GM12878 (cell line): ENCODE data around the gene SLC25A45. TPM values are rescaled to one million over a fixed set of nuclear protein-coding genes. Genes with fewer than 3 reads are reported as not detected.

Source experiments
- ATAC-seq: fragments of 200-7000 bp; cut with Tn5 transposase; 3 replicates; pipeline ENCODE4 v1.9.1; 2020; ENCODE audit warnings: mild to moderate bottlenecking, moderate library complexity
- BruUV-seq: library from RNA; stranded (reverse); fragments of 400-500 nt; replicated peaks from 2 replicates; lab custom pipeline; 2021; lab: Mats Ljungman, UMichigan
- CTCF ChIA-PET: fragments of 300-600 bp; sonication (Branson Sonifier 250); formaldehyde crosslinking; extraction: SDS; loops from one replicate; lab custom pipeline; 2021; ENCODE audit warnings: inconsistent platforms; lab: Yijun Ruan, JAX
- POLR2A ChIA-PET: fragments of 350-600 bp; formaldehyde crosslinking; extraction: SDS; loops from one replicate; lab custom pipeline; 2021; ENCODE audit warnings: inconsistent platforms; lab: Charles Lee
- RAD21 ChIA-PET: fragments of 300-600 bp; sonication (Branson Sonifier 250); formaldehyde crosslinking; loops from one replicate; lab custom pipeline; 2023; ENCODE audit warnings: antibody characterized with exemption; ENCODE audit not compliant: unreplicated experiment; lab: Charles Lee
- SMC1A ChIA-PET: fragments of 300-600 bp; sonication (Branson Sonifier 250); formaldehyde crosslinking; loops from one replicate; lab custom pipeline; 2023; ENCODE audit not compliant: unreplicated experiment, uncharacterized antibody; lab: Charles Lee
- DNase-seq: peaks from one replicate; pipeline ENCODE4 v3.0.0-alpha.2; 2011; ENCODE audit warnings: low read depth, low spot score
- FAIRE-seq: peaks from 3 replicates; lab custom pipeline; 2011; peaks lifted over from hg19 to GRCh38; lab: Jason Lieb, UNC
- H2AFZ ChIP-seq: 2 replicates; pipeline ENCODE4 v1.6.0; 2011; ENCODE audit warnings: low read depth, low read length, control low read depth; ENCODE audit not compliant: control insufficient read depth
- H3K27ac ChIP-seq: 2 replicates; pipeline ENCODE4 v1.5.1; 2011; ENCODE audit warnings: control low read depth; ENCODE audit not compliant: control insufficient read depth, insufficient read depth
- H3K27me3 ChIP-seq, 2 experiments: replicated peaks in 1 of 2; 2 replicates each; pipeline versions ENCODE4 v1.6.0 to v1.6.1; 2011; ENCODE audit warnings: low read length in 1 of 2; ENCODE audit not compliant: control insufficient read depth in 2 of 2, insufficient read depth in 2 of 2
- H3K36me3 ChIP-seq, 2 experiments: 2 replicates each; pipeline ENCODE4 v1.5.1; 2011; ENCODE audit warnings: low read length in 1 of 2; ENCODE audit not compliant: control insufficient read depth in 2 of 2, insufficient read depth in 2 of 2
- H3K4me1 ChIP-seq: 2 replicates; pipeline ENCODE4 v1.6.1; 2011; ENCODE audit warnings: mild to moderate bottlenecking, low read length, moderate library complexity, mixed read lengths; ENCODE audit not compliant: control insufficient read depth, insufficient read depth
- H3K4me2 ChIP-seq: 2 replicates; pipeline ENCODE4 v1.6.0; 2011; ENCODE audit warnings: control low read depth; ENCODE audit not compliant: control insufficient read depth, insufficient read depth
- H3K4me3 ChIP-seq: fragments of 200-600 bp; sonication (generic); 2 replicates; pipeline ENCODE4 v1.5.1; 2016
- H3K79me2 ChIP-seq: 2 replicates; pipeline ENCODE4 v1.6.0; 2011; ENCODE audit warnings: low read length; ENCODE audit not compliant: control insufficient read depth, insufficient read depth
- H3K9ac ChIP-seq: 2 replicates; pipeline ENCODE4 v1.8.0; 2011; ENCODE audit warnings: low read length, control low read depth, mixed read lengths; ENCODE audit not compliant: control insufficient read depth, insufficient read depth
- H3K9me3 ChIP-seq: replicated peaks from 3 replicates; pipeline ENCODE4 v1.5.1; 2011; ENCODE audit warnings: mild to moderate bottlenecking, low read length; ENCODE audit not compliant: control insufficient read depth, insufficient read depth
- H4K20me1 ChIP-seq: 2 replicates; pipeline ENCODE4 v1.6.0; 2011; ENCODE audit not compliant: control insufficient read depth, insufficient read depth
- ESRRA ChIP-seq: IDR thresholded peaks from 2 replicates; pipeline ENCODE4 v1.6.1; 2012; ENCODE audit warnings: mild to moderate bottlenecking, low read length, improper control_type of control experiment
- FOXK2 ChIP-seq: fragments of 450-650 bp; IDR thresholded peaks from 2 replicates; pipeline ENCODE4 v1.6.1; 2017; ENCODE audit warnings: mild to moderate bottlenecking, moderate library complexity
- IKZF1 ChIP-seq: fragments of 450-650 bp; conservative IDR thresholded peaks from 2 replicates; pipeline ENCODE4 v1.6.1; 2017; ENCODE audit warnings: antibody characterized with exemption, mild to moderate bottlenecking
- JUND ChIP-seq: IDR thresholded peaks from 2 replicates; pipeline ENCODE4 v1.6.1; 2012; ENCODE audit warnings: low read depth, mild to moderate bottlenecking, low read length, improper control_type of control experiment, moderate library complexity
- MYB ChIP-seq: fragments of 150-350 bp; IDR thresholded peaks from 2 replicates; pipeline ENCODE4 v1.6.1; 2014; ENCODE audit warnings: mild to moderate bottlenecking, low read depth, low read length, borderline replicate concordance
- POU2F2 ChIP-seq: IDR thresholded peaks from 3 replicates; pipeline ENCODE4 v1.6.1; 2011; ENCODE audit warnings: low read depth, mild to moderate bottlenecking, low read length, borderline replicate concordance
- RB1 ChIP-seq: fragments of 450-650 bp; formaldehyde crosslinking; IDR thresholded peaks from 2 replicates; pipeline ENCODE4 v1.6.1; 2017; ENCODE audit warnings: mild to moderate bottlenecking, borderline replicate concordance
- SREBF2 ChIP-seq: IDR thresholded peaks from 2 replicates; pipeline ENCODE4 v1.6.1; 2012; ENCODE audit warnings: mild to moderate bottlenecking, low read length
- TBL1XR1 ChIP-seq: IDR thresholded peaks from 2 replicates; pipeline ENCODE4 v1.6.1; 2012; ENCODE audit warnings: low read depth, low read length, improper control_type of control experiment
- TCF7 ChIP-seq: IDR thresholded peaks from 2 replicates; pipeline ENCODE4 v1.6.1; 2014; ENCODE audit warnings: antibody characterized with exemption, borderline replicate concordance
- WGBS: methylation state at CpG from one replicate; pipeline ENCODE4 v1.1.6; 2016; ENCODE audit warnings: low lambda C conversion rate; ENCODE audit not compliant: insufficient replicate concordance, insufficient coverage; ENCODE audit errors: missing lambda C conversion rate; 5-methylcytosine and 5-hydroxymethylcytosine counted together
- in situ Hi-C: fragments of 300-500 bp; cut with MboI; formaldehyde crosslinking; loops from 9 replicates; pipeline ENCODE4 v1.14.3; 2018; ENCODE audit warnings: mixed read lengths
- intact Hi-C: fragments of 100-400 bp; cut with micrococcal nuclease; formaldehyde crosslinking; loops from one replicate; pipeline ENCODE4 v1.14.2; 2022; ENCODE audit not compliant: unreplicated experiment
- polyA plus RNA-seq, 11 experiments: library from polyadenylated mRNA; depleted of rRNA in 4 of 11; unstranded in 6 of 11; stranded (reverse) in 5 of 11; fragments of >200 nt; fragmentation: Nextera tagmentation in 4 of 11; fragmentation: Illumina TruSeq in 1 of 11; extraction: Ambion mirVana in 4 of 11; extraction: Trizol in 1 of 11; gene quantifications; 1 replicate in 1 of 11; 2 replicates in 10 of 11; pipeline versions ENCODE4 v1.2.1 to v1.2.3, GENCODE V29; 2011 to 2016; ENCODE audit warnings: inconsistent platforms in 2 of 11, missing spikeins in 2 of 11, low read depth in 1 of 11
- total RNA-seq, 4 experiments: library from RNA; depleted of rRNA in 3 of 4; stranded (reverse); fragments of >200 nt in 3 of 4; fragmentation: Illumina TruSeq in 1 of 4; extraction: Trizol in 1 of 4; gene quantifications; 2 replicates each; pipeline versions ENCODE4 v1.2.1 to v1.2.3, GENCODE V29; 2013 to 2021
- TF ChIP-seq, protein P1 (sequence below): fragments of 450-650 bp; IDR thresholded peaks from 2 replicates; pipeline ENCODE4 v1.6.1; 2017; ENCODE audit warnings: low read depth, mild to moderate bottlenecking, moderate library complexity
- TF ChIP-seq, protein P2 (sequence below): fragments of 450-650 bp; IDR thresholded peaks from 2 replicates; pipeline ENCODE4 v1.6.1; 2017; ENCODE audit warnings: mild to moderate bottlenecking

The SLC25A45 gene
- total and polyA plus RNA-seq, 10 of the 15 experiments (the other 5 are each of a cell fraction or from before 2014, with no cell fraction given), result 4.1 to 35.2 (median 20.3) TPM

DNA sequence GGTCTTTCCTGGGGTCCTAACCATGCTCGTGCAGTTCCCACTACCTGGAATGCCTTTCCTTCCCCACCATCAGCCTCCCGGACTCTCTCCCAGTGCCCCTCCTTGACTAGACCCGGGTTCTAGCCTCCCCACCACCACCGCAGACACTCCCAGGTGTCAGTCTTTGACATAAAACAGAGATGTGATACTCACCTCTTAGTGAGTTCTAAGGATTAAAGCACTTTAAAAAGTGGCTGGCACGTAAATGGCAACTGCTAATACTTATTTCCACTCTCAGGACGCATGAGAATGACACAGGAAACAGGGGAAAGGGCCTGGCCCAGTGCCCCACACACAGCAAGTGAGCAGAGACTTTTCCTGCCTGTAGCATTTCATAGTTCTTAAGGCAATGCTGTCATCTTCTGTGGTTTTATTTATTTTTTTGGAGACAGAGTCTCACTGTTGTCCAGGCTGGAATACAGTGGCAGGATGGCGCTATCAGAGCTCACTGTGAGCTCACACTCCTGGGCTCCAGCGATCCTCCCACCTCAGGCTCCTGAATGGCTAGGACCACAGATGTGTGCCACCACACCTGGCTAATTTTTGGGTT, 1.9 kb upstream of the SLC25A45 start:
- POLR2A ChIA-PET, result interaction anchor here (0.9 to 1.6 kb wide), 6 partner anchors 32 to 113 kb away, joined by 3 to 5 read pairs (median 4); no protein-coding TSS in a partner anchor
- H3K4me1 ChIP-seq, result peaks cover 56% of the 10 kb centered on the region
- H3K79me2 ChIP-seq, result peaks cover 45% of the 10 kb centered on the region
- SMC1A ChIA-PET, result interaction anchor here (1.0 to 4.1 kb wide), 8 partner anchors 18 to 204 kb away, joined by 3 to 20 read pairs (median 6); partner anchors contain the start of gene DPF2
- H3K36me3 ChIP-seq, result no peaks in the 10 kb centered on the region; a peak in 1 of 4 replicates
- no peaks in the 10 kb centered on the region for H3K9me3 ChIP-seq
- TF ChIP-seq RB1 (no peak), IKZF1 (no peak)
- no peak overlapping the region for H3K9ac ChIP-seq
- DNase-seq (no peak), FAIRE-seq (no peak), ATAC-seq (no peak)
- H2AFZ ChIP-seq, result no peak overlapping the region
- no peaks in the 10 kb centered on the region for H3K27me3 ChIP-seq
- H4K20me1 ChIP-seq, result no peaks in the 10 kb centered on the region; the same call in 1 of the 2 replicates
- in situ Hi-C loops (no loop called here), intact Hi-C loops (loop anchor here (5.0 kb wide), 1 partner anchor 113 kb away; the partner anchor contains the start of gene MALAT1)
- 85% methylated on average over 8 of the region's 8 CpGs for WGBS
- no peak overlapping the region for H3K4me2 ChIP-seq
- CTCF ChIA-PET, result interaction anchor here (0.6 to 1.2 kb wide), 4 partner anchors 31 to 484 kb away, joined by 3 to 4 read pairs (median 4); no protein-coding TSS in a partner anchor
- RAD21 ChIA-PET, result interaction anchor here (0.6 to 1.3 kb wide), 2 partner anchors 19 to 32 kb away, joined by 3 to 5 read pairs; no protein-coding TSS in a partner anchor
- H3K4me3 ChIP-seq, result no peak overlapping the region
- BruUV-seq, result no TSS peak
- H3K27ac ChIP-seq, result peak overlapping the region; percentile 68

DNA sequence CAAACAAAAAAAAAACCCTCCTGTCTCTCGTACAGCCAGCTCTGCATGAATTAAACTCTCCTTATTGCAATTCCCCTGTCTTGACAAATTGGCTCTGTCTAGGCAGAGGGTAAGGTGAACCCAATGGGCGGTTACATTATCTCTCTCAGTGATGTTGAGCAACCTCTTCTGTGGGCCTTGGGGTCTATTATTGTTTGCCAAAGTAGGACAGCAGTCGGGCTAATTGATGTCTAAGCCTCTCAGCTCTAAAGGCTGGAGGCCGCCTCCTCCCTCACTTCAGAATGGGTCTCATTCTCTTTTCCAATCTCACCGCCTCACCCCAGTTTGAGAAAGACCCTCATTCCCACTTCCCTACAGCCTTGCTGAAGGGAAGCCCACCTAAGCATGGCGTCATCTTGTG, 1.3 kb upstream of the SLC25A45 start:
- ChIA-PET CTCF (interaction anchor here (0.6 to 1.5 kb wide), 6 partner anchors 8 to 483 kb away, joined by 3 to 4 read pairs (median 4); no protein-coding TSS in a partner anchor), RAD21 (interaction anchor here (1.2 to 3.4 kb wide), 3 partner anchors 33 to 126 kb away, joined by 3 to 23 read pairs (median 3); no protein-coding TSS in a partner anchor), POLR2A (interaction anchor here (0.6 to 1.7 kb wide), 9 partner anchors 30 to 119 kb away, joined by 3 to 8 read pairs (median 4); partner anchors contain the start of gene MALAT1), SMC1A (interaction anchor here (1.0 to 4.1 kb wide), 5 partner anchors 19 to 205 kb away, joined by 3 to 20 read pairs (median 7); no protein-coding TSS in a partner anchor)
- 98% methylated on average over 6 of the region's 6 CpGs for WGBS
- H3K4me1 ChIP-seq, result peaks cover 55% of the 10 kb centered on the region
- in situ Hi-C loops, result no loop called here
- no peaks in the 10 kb centered on the region for H3K9me3 ChIP-seq
- no peak overlapping the region for H2AFZ ChIP-seq
- H3K79me2 ChIP-seq, result peaks cover 39% of the 10 kb centered on the region
- no peak overlapping the region for H3K4me3 ChIP-seq
- FAIRE-seq, result no peak
- H3K27ac ChIP-seq, result peak overlapping the region; percentile 25; the same call in 1 of the 2 replicates
- H4K20me1 ChIP-seq, result no peaks in the 10 kb centered on the region; the same call in 1 of the 2 replicates
- H3K4me2 ChIP-seq, result no peak overlapping the region
- H3K9ac ChIP-seq, result no peak overlapping the region
- no peak for DNase-seq
- no peaks in the 10 kb centered on the region; a peak in 1 of 4 replicates for H3K36me3 ChIP-seq
- H3K27me3 ChIP-seq, result no peaks in the 10 kb centered on the region
- ATAC-seq, result no peak
- intact Hi-C loops, result loop anchor here (2.0 to 5.0 kb wide), 2 partner anchors 33 to 114 kb away; partner anchors contain the start of gene MALAT1
- no TSS peak for BruUV-seq
- TF ChIP-seq JUND (no peak), ESRRA (no peak), TBL1XR1 (no peak), POU2F2 (no peak), SREBF2 (no peak), MYB (no peak), FOXK2 (no peak), TCF7 (no peak)
- TF ChIP-seq, protein P1, sequence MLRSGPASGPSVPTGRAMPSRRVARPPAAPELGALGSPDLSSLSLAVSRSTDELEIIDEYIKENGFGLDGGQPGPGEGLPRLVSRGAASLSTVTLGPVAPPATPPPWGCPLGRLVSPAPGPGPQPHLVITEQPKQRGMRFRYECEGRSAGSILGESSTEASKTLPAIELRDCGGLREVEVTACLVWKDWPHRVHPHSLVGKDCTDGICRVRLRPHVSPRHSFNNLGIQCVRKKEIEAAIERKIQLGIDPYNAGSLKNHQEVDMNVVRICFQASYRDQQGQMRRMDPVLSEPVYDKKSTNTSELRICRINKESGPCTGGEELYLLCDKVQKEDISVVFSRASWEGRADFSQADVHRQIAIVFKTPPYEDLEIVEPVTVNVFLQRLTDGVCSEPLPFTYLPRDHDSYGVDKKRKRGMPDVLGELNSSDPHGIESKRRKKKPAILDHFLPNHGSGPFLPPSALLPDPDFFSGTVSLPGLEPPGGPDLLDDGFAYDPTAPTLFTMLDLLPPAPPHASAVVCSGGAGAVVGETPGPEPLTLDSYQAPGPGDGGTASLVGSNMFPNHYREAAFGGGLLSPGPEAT, result no peak
- TF ChIP-seq, protein P2, sequence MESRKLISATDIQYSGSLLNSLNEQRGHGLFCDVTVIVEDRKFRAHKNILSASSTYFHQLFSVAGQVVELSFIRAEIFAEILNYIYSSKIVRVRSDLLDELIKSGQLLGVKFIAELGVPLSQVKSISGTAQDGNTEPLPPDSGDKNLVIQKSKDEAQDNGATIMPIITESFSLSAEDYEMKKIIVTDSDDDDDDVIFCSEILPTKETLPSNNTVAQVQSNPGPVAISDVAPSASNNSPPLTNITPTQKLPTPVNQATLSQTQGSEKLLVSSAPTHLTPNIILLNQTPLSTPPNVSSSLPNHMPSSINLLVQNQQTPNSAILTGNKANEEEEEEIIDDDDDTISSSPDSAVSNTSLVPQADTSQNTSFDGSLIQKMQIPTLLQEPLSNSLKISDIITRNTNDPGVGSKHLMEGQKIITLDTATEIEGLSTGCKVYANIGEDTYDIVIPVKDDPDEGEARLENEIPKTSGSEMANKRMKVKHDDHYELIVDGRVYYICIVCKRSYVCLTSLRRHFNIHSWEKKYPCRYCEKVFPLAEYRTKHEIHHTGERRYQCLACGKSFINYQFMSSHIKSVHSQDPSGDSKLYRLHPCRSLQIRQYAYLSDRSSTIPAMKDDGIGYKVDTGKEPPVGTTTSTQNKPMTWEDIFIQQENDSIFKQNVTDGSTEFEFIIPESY, result no peak
